Measurements from ENCODE around the gene SCN3B. TPM values are rescaled to one million over a fixed set of nuclear protein-coding genes. Genes with fewer than 3 reads are reported as not detected.

Gene SCN3B
- total RNA-seq, 1 experiment from 2014 or later = not detected

DNA sequence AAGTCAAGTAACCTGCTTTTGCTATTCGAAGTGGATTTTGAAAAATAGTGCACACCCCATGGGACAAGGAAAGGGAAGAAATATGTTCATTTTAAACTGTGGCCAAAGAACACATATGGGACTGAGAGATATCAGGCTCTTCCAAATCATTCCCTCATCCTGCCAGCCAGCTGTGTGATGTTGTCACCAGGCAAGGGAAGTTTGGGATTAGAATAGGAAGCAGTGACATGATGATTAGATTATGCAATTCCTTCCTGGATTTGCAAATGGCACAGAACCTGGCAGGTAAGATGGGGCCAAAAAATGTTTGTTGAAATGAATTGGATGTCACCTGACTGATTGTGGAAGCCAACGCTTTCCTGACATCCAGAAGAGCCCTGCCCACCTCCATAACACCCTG lies 4.9 kb upstream of the SCN3B start:
- H3K27ac ChIP-seq = no peak overlapping the region
- H2AFZ ChIP-seq = no peak overlapping the region
- no peaks in the 10 kb centered on the region for H3F3A ChIP-seq (ENCODE audit: insufficient read depth, low read depth)
- H3K36me3 ChIP-seq (ENCODE audit: low read depth) = no peaks in the 10 kb centered on the region
- no TSS peak for BruUV-seq (replicated peaks)
- no peaks in the 10 kb centered on the region for H3K9me2 ChIP-seq (ENCODE audit: insufficient read depth)
- peaks cover 38% of the 10 kb centered on the region for H3K27me3 ChIP-seq (ENCODE audit: insufficient read depth, low read depth)
- no peak overlapping the region for H3K4me3 ChIP-seq
- no peak for DNase-seq
- ChIA-PET CTCF (no interaction called here), POLR2A (ENCODE audit: unreplicated experiment) (no interaction called here)
- H3K79me2 ChIP-seq (ENCODE audit: low read depth) = no peaks in the 10 kb centered on the region
- intact Hi-C loops (cut with micrococcal nuclease; ENCODE audit: unreplicated experiment) = no loop called here
- H4K20me1 ChIP-seq (ENCODE audit: insufficient read depth) = no peaks in the 10 kb centered on the region
- no peak overlapping the region for H3K4me2 ChIP-seq
- peaks cover 5% of the 10 kb centered on the region; the same call in 1 of the 2 replicates for H3K9me3 ChIP-seq (ENCODE audit: insufficient read depth, low read depth)
- no peak for TF ChIP-seq EZH2 (IDR thresholded peaks at IDR 0.05; ENCODE audit: low read depth)
- TF ChIP-seq, protein P1, sequence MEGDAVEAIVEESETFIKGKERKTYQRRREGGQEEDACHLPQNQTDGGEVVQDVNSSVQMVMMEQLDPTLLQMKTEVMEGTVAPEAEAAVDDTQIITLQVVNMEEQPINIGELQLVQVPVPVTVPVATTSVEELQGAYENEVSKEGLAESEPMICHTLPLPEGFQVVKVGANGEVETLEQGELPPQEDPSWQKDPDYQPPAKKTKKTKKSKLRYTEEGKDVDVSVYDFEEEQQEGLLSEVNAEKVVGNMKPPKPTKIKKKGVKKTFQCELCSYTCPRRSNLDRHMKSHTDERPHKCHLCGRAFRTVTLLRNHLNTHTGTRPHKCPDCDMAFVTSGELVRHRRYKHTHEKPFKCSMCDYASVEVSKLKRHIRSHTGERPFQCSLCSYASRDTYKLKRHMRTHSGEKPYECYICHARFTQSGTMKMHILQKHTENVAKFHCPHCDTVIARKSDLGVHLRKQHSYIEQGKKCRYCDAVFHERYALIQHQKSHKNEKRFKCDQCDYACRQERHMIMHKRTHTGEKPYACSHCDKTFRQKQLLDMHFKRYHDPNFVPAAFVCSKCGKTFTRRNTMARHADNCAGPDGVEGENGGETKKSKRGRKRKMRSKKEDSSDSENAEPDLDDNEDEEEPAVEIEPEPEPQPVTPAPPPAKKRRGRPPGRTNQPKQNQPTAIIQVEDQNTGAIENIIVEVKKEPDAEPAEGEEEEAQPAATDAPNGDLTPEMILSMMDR (conservative IDR thresholded peaks at IDR 0.05) = no peak
- no peaks in the 10 kb centered on the region for H3K4me1 ChIP-seq (replicated peaks; ENCODE audit: insufficient read depth)

DNA sequence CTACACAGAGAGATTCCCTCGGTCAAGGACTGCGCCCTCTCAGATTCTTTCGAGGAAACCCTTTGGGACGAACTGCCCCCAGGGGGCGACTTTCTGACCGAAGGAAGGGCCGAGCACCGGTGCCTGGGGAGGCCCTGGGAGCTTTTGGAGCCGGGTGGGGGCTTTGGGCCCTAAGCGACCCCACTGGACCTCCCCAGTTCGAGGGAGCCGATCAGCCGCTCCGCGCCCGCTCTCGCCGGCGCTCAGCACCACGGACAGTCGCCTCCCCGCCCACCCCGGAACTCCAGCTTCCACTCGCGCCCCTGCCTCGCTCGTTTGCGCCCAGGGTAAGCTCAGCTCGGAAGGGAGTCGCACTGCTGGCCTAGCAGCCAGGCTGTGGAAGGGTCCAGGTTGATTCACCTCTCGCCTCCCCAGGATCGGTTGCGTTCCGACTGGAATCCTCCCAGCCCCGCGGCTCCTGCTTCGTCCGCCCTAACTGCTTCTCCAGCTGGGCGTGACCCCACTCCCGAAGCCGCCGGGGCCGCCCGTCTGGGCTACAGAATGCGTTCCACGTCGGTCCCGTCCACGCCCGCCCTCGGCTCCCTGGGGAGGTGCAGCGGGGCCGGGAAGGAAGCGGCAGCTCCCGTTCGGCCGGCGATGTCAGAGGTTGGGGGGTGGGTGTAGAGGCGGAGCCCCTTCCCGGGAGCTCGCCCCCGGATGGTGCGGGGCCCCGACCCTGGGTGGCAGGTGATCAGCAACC lies 428 bp downstream of the SCN3B start:
- ChIA-PET CTCF (no interaction called here), POLR2A (ENCODE audit: unreplicated experiment) (no interaction called here)
- no peak for TF ChIP-seq EZH2 (IDR thresholded peaks at IDR 0.05; ENCODE audit: low read depth)
- TF ChIP-seq, protein P1 (conservative IDR thresholded peaks at IDR 0.05) = no peak
- DNase-seq = peak in 1 of 2 experiments; percentile 28
- intact Hi-C loops (cut with micrococcal nuclease; ENCODE audit: unreplicated experiment) = loop anchor here (2.0 kb wide), 1 partner anchor 63 kb away; no protein-coding TSS in a partner anchor
- H3K4me1 ChIP-seq (replicated peaks; ENCODE audit: insufficient read depth) = no peaks in the 10 kb centered on the region
- peaks cover 82% of the 10 kb centered on the region for H3K27me3 ChIP-seq (ENCODE audit: insufficient read depth, low read depth)
- H3K9me2 ChIP-seq (ENCODE audit: insufficient read depth) = no peaks in the 10 kb centered on the region
- peak overlapping the region; percentile 77 for H3K4me2 ChIP-seq
- H3K27ac ChIP-seq = no peak overlapping the region
- BruUV-seq (replicated peaks) = no TSS peak
- H4K20me1 ChIP-seq (ENCODE audit: insufficient read depth) = no peaks in the 10 kb centered on the region
- H3F3A ChIP-seq (ENCODE audit: insufficient read depth, low read depth) = no peaks in the 10 kb centered on the region
- no peaks in the 10 kb centered on the region for H3K9me3 ChIP-seq (ENCODE audit: insufficient read depth, low read depth)
- no peak overlapping the region for H2AFZ ChIP-seq
- peak overlapping the region; percentile 57; the same call in 1 of the 2 replicates for H3K4me3 ChIP-seq
- H3K79me2 ChIP-seq (ENCODE audit: low read depth) = no peaks in the 10 kb centered on the region
- no peaks in the 10 kb centered on the region for H3K36me3 ChIP-seq (ENCODE audit: low read depth)

DNA sequence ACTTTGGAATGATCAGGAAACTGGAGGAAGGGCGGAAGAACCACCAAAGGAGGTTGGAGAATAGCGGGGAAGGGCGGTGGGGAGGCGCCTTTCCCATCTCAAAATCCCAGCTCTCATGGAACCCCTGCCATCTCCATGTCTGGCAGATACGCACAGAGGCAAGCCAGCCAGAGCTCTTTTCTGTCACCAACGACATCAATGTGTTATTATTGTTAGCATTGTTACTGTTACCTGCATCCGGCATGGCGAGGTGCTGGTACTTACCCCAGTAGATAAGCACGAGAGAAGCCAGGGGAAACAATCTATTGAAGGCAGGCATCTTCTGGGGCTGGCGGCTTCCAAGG lies 969 bp downstream of the SCN3B start:
- CTCF ChIA-PET = no interaction called here
- POLR2A ChIA-PET (ENCODE audit: unreplicated experiment) = no interaction called here
- Histone ChIP-seq H3F3A (ENCODE audit: insufficient read depth, low read depth) (no peaks in the 10 kb centered on the region), H3K79me2 (ENCODE audit: low read depth) (no peaks in the 10 kb centered on the region), H3K9me3 (ENCODE audit: insufficient read depth, low read depth) (no peaks in the 10 kb centered on the region), H3K27me3 (ENCODE audit: insufficient read depth, low read depth) (peaks cover 87% of the 10 kb centered on the region), H3K4me2 (no peak overlapping the region), H3K36me3 (ENCODE audit: low read depth) (no peaks in the 10 kb centered on the region), H3K27ac (no peak overlapping the region), H2AFZ (no peak overlapping the region), H3K4me3 (no peak overlapping the region), H4K20me1 (ENCODE audit: insufficient read depth) (no peaks in the 10 kb centered on the region), H3K4me1 (replicated peaks; ENCODE audit: insufficient read depth) (no peaks in the 10 kb centered on the region), H3K9me2 (ENCODE audit: insufficient read depth) (no peaks in the 10 kb centered on the region)
- intact Hi-C loops (cut with micrococcal nuclease; ENCODE audit: unreplicated experiment) = no loop called here
- TF ChIP-seq, protein P1 (conservative IDR thresholded peaks at IDR 0.05) = no peak
- DNase-seq = no peak
- BruUV-seq (replicated peaks) = no TSS peak
